ENCODE results near the gene FBXL13. TPM values are rescaled to one million over a fixed set of nuclear protein-coding genes. Genes with fewer than 3 reads are reported as not detected.
"Not testable (repeated sequence)": the region's sequence is repeated elsewhere in the genome, so short reads cannot be mapped to it uniquely, and the experiment has no call there.

Gene FBXL13
- total RNA-seq, 1 donor from 2014 or later = 3.7 TPM

DNA sequence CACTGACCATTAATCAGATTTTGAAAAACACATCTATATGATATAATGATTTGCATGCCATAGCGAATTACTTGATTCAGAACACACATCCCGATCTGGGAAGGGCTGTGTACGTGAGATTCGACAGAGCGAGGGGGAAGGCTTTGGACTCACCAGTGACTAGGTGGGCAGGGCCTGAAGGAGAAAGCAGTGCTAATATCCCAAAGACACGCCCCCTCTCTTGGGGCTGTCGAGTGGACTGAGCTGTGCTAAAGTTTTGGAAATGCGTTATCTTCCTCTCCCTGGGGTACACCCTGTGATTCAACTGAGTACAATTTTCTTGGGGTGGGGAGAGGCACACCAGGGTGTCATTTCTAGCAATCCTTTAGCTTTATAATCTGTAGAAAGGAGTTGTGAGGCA lies 160.0 kb downstream of the FBXL13 start:
- H3K9me3 ChIP-seq (ENCODE audit: control insufficient read depth in 3 of 3, low read length in 3 of 3) = no peaks in the 10 kb centered on the region
- H3K27ac ChIP-seq (ENCODE audit: low read depth, low read length) = peak overlapping the region; percentile 25
- no peaks in the 10 kb centered on the region for H3K27me3 ChIP-seq (ENCODE audit: control insufficient read depth in 3 of 3, insufficient read depth in 3 of 3, low read length in 3 of 3)
- no peak overlapping the region for H3K9ac ChIP-seq (ENCODE audit: low read depth in 1 of 3, low read length in 3 of 3)
- H3K36me3 ChIP-seq (ENCODE audit: control insufficient read depth in 3 of 3, insufficient read depth in 3 of 3, low read length in 3 of 3) = no peaks in the 10 kb centered on the region
- peaks cover 5 to 14% (median 5%) of the 10 kb centered on the region in 3 donors for H3K4me1 ChIP-seq (ENCODE audit: control insufficient read depth in 3 of 3, insufficient read depth in 3 of 3, low read length in 3 of 3)
- peak overlapping the region in 1 of 3 donors; percentile 56 for H3K4me3 ChIP-seq (ENCODE audit: low read length in 3 of 3)

DNA sequence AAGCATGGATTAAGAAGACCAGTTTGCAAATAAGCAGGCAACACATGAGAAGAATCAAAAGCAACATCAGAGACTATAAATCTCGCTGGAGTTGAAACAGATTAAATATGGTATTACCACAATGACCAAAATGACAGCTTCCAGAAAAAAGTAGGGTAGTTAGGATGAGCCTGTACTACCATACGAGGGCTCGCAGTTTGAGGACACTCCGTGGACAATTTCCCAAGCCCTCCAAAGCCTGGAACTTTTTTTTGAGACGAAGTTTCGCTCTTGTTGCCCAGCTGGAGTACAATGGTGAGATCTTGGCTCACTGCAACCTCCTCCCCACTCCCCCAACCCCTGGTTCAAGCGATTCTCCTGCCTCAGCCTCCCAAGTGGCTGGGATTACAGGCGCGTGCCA lies 160.8 kb downstream of the FBXL13 start:
- no peak overlapping the region for H3K9ac ChIP-seq (ENCODE audit: low read depth in 1 of 3, low read length in 3 of 3)
- no peaks in the 10 kb centered on the region for H3K27me3 ChIP-seq (ENCODE audit: control insufficient read depth in 3 of 3, insufficient read depth in 3 of 3, low read length in 3 of 3)
- no peaks in the 10 kb centered on the region for H3K36me3 ChIP-seq (ENCODE audit: control insufficient read depth in 3 of 3, insufficient read depth in 3 of 3, low read length in 3 of 3)
- H3K4me3 ChIP-seq (ENCODE audit: low read length in 3 of 3) = peak overlapping the region in 1 of 3 donors; percentile 71
- H3K27ac ChIP-seq (ENCODE audit: low read depth, low read length) = peak overlapping the region; percentile 25
- H3K4me1 ChIP-seq (ENCODE audit: control insufficient read depth in 3 of 3, insufficient read depth in 3 of 3, low read length in 3 of 3) = peaks cover 5 to 14% (median 5%) of the 10 kb centered on the region in 3 donors
- H3K9me3 ChIP-seq (ENCODE audit: control insufficient read depth in 3 of 3, low read length in 3 of 3) = no peaks in the 10 kb centered on the region

DNA sequence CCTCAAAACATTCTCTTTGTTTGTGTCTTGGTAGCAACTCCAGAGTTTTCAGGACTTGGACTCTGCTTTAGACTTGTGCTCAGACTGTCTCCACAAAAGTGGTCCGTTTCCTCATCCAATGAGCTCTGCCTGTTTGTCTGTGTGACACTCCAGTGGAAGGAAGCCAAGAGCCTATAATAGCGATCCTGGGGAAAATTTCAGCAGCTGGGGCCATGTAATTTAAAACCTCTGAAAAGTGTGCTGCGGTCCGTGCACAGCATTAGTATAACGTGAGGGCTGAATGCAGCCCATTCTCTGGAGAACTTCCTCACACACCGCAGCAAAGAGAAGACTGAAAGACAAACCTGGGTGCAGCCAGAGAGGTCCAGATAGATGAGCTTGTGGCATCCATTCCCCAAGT lies 161.9 kb downstream of the FBXL13 start, which contains the start of gene LRRC17:
LRRC17 (plus strand) TSS at position 259 of the 400 bp plus-strand sequence. CDS start 20,914 bp downstream, outside the sequence.
- no peaks in the 10 kb centered on the region for H3K9me3 ChIP-seq (ENCODE audit: control insufficient read depth in 3 of 3, low read length in 3 of 3)
- peaks cover 4 to 13% (median 5%) of the 10 kb centered on the region in 3 donors for H3K4me1 ChIP-seq (ENCODE audit: control insufficient read depth in 3 of 3, insufficient read depth in 3 of 3, low read length in 3 of 3)
- H3K9ac ChIP-seq (ENCODE audit: low read depth in 1 of 3, low read length in 3 of 3) = peak within 1 kb of the TSS in 1 of 3 donors; percentile 73
- H3K4me3 ChIP-seq (ENCODE audit: low read length in 3 of 3) = peak within 1 kb of the TSS; percentile 1 to 71 (median 41)
- H3K27ac ChIP-seq (ENCODE audit: low read depth, low read length) = peak within 1 kb of the TSS; percentile 25
- H3K27me3 ChIP-seq (ENCODE audit: control insufficient read depth in 3 of 3, insufficient read depth in 3 of 3, low read length in 3 of 3) = no peaks in the 10 kb centered on the region
- H3K36me3 ChIP-seq (ENCODE audit: control insufficient read depth in 3 of 3, insufficient read depth in 3 of 3, low read length in 3 of 3) = no peaks in the 10 kb centered on the region

DNA sequence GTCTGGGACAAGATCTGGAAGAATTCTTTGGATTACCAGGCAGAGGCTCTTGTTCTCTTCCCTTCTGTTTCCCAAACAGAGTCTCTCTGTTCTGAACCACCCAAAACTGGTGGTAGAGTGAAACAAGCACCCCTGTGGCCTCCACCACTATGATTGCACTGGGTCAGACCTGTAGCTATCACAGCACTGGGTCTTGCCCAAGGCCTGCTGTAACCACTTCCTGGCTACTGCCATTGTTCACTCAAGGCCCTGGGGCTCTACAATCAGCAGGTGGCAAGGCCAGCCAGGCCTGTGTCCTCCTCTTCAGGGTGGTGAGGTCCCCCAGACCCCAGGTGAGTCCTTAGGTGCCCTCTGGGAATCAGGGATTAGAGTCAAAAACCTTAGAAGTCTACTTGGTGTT lies 165.9 kb downstream of the FBXL13 start:
- H3K9ac ChIP-seq (ENCODE audit: low read depth in 1 of 3, low read length in 3 of 3) = no peak overlapping the region
- H3K9me3 ChIP-seq (ENCODE audit: control insufficient read depth in 3 of 3, low read length in 3 of 3) = no peaks in the 10 kb centered on the region
- peaks cover 0 to 8% (median 0%) of the 10 kb centered on the region in 3 donors for H3K4me1 ChIP-seq (ENCODE audit: control insufficient read depth in 3 of 3, insufficient read depth in 3 of 3, low read length in 3 of 3)
- no peaks in the 10 kb centered on the region for H3K27me3 ChIP-seq (ENCODE audit: control insufficient read depth in 3 of 3, insufficient read depth in 3 of 3, low read length in 3 of 3)
- H3K27ac ChIP-seq (ENCODE audit: low read depth, low read length) = no peak overlapping the region
- no peaks in the 10 kb centered on the region for H3K36me3 ChIP-seq (ENCODE audit: control insufficient read depth in 3 of 3, insufficient read depth in 3 of 3, low read length in 3 of 3)
- no peak overlapping the region for H3K4me3 ChIP-seq (ENCODE audit: low read length in 3 of 3)

DNA sequence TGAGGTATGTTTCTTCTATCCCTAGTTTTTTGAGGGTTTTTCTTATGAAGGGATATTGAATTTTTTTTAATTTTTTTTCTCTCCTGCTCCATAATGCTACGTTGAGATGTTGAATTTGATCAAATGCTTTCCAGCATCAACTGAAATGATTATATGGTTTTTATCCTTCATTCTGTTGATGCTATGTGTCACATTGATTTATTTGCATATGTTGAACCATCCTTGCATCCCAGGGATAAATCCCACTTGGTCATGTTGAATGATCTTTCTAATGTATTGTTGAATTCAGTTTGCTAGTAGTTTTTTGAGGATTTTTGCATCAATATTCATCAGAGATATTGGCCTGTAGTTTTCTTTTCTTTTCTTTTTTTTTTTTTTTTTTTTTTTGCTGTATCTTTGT lies 171.0 kb downstream of the FBXL13 start:
- not testable (repeated sequence) for H3K27me3 ChIP-seq (ENCODE audit: control insufficient read depth in 3 of 3, insufficient read depth in 3 of 3, low read length in 3 of 3); H3K4me3 ChIP-seq (ENCODE audit: low read length in 3 of 3); H3K27ac ChIP-seq (ENCODE audit: low read depth, low read length); H3K4me1 ChIP-seq (ENCODE audit: control insufficient read depth in 3 of 3, insufficient read depth in 3 of 3, low read length in 3 of 3); H3K9me3 ChIP-seq (ENCODE audit: control insufficient read depth in 3 of 3, low read length in 3 of 3); H3K36me3 ChIP-seq (ENCODE audit: control insufficient read depth in 3 of 3, insufficient read depth in 3 of 3, low read length in 3 of 3); H3K9ac ChIP-seq (ENCODE audit: low read depth in 1 of 3, low read length in 3 of 3)

DNA sequence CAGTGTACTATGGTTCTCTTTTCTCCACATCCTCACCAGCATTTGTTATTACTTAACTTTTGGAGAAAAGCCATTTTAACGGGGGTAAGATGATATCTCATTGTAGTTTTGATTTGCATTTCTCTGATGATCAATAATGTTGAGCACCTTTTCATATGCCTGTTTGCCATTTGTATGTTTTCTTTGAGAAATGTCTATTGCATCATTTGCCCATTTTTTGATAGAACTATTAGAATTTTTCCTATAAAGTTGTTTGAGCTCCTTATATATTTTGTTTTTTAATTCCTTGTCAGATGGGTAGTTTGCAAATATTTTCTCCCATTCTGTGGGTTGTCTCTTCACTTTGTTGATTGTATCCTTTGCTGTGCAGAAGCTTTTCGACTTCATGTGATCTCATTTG lies 172.5 kb downstream of the FBXL13 start:
- H3K9me3 ChIP-seq (ENCODE audit: control insufficient read depth in 3 of 3, low read length in 3 of 3); H3K4me1 ChIP-seq (ENCODE audit: control insufficient read depth in 3 of 3, insufficient read depth in 3 of 3, low read length in 3 of 3); H3K36me3 ChIP-seq (ENCODE audit: control insufficient read depth in 3 of 3, insufficient read depth in 3 of 3, low read length in 3 of 3); H3K27me3 ChIP-seq (ENCODE audit: control insufficient read depth in 3 of 3, insufficient read depth in 3 of 3, low read length in 3 of 3); H3K9ac ChIP-seq (ENCODE audit: low read depth in 1 of 3, low read length in 3 of 3); H3K4me3 ChIP-seq (ENCODE audit: low read length in 3 of 3); H3K27ac ChIP-seq (ENCODE audit: low read depth, low read length): not testable (repeated sequence)

DNA sequence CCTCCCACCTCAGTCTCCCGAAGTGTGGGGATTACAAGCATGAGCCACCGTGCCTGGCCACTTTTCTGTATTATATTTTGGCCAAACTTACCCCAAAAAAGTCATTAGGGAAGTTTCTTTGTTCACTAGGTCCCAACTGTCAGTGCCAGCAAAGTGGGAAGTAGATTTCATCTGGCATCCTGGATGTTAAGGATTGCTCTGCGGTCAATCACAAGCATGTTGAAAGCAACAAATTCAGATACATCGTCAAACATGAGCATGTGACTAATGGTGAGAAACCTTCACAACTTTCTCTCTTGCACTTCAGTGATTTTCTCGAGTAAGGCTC lies 176.1 kb downstream of the FBXL13 start:
- Histone ChIP-seq H3K9ac (ENCODE audit: low read depth in 1 of 3, low read length in 3 of 3) (no peak overlapping the region), H3K4me1 (ENCODE audit: control insufficient read depth in 3 of 3, insufficient read depth in 3 of 3, low read length in 3 of 3) (peaks cover 0 to 5% (median 4%) of the 10 kb centered on the region in 3 donors), H3K27ac (ENCODE audit: low read depth, low read length) (no peak overlapping the region), H3K9me3 (ENCODE audit: control insufficient read depth in 3 of 3, low read length in 3 of 3) (no peaks in the 10 kb centered on the region), H3K27me3 (ENCODE audit: control insufficient read depth in 3 of 3, insufficient read depth in 3 of 3, low read length in 3 of 3) (no peaks in the 10 kb centered on the region), H3K4me3 (ENCODE audit: low read length in 3 of 3) (no peak overlapping the region), H3K36me3 (ENCODE audit: control insufficient read depth in 3 of 3, insufficient read depth in 3 of 3, low read length in 3 of 3) (no peaks in the 10 kb centered on the region)

DNA sequence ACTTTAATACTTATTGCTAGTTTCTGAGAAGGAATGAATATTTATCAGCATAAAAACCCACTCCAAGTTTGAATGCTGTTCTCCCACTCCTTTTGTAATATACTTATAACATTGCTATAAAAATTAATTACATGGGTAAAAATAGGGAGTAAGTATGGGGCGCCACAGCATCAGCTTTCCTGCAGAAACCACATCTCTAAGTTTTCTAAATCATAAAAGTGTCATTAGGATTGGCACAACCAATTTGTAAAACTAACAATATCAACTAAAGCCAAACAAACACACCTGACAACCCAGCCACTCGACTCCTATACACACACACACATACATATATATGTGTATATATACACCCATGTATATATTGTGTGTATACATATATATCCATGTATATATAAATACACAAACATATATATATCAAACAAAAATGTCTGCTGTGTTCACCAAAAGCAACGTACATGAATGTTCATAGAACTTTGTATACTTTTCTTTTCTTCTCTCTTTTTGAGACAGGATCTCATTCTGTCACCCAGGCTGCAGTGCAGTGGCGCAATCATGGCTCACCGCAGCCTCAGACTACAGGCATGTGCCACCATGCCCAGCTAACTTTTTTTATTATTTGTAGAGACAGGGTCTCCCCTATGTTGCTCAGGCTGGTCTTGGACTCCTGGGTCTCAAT lies 176.6 kb downstream of the FBXL13 start:
- H3K9me3 ChIP-seq (ENCODE audit: control insufficient read depth in 3 of 3, low read length in 3 of 3) = no peaks in the 10 kb centered on the region
- no peak overlapping the region for H3K27ac ChIP-seq (ENCODE audit: low read depth, low read length)
- peaks cover 0 to 6% (median 4%) of the 10 kb centered on the region in 3 donors for H3K4me1 ChIP-seq (ENCODE audit: control insufficient read depth in 3 of 3, insufficient read depth in 3 of 3, low read length in 3 of 3)
- no peaks in the 10 kb centered on the region for H3K36me3 ChIP-seq (ENCODE audit: control insufficient read depth in 3 of 3, insufficient read depth in 3 of 3, low read length in 3 of 3)
- no peaks in the 10 kb centered on the region for H3K27me3 ChIP-seq (ENCODE audit: control insufficient read depth in 3 of 3, insufficient read depth in 3 of 3, low read length in 3 of 3)
- H3K9ac ChIP-seq (ENCODE audit: low read depth in 1 of 3, low read length in 3 of 3) = no peak overlapping the region
- H3K4me3 ChIP-seq (ENCODE audit: low read length in 3 of 3) = no peak overlapping the region

DNA sequence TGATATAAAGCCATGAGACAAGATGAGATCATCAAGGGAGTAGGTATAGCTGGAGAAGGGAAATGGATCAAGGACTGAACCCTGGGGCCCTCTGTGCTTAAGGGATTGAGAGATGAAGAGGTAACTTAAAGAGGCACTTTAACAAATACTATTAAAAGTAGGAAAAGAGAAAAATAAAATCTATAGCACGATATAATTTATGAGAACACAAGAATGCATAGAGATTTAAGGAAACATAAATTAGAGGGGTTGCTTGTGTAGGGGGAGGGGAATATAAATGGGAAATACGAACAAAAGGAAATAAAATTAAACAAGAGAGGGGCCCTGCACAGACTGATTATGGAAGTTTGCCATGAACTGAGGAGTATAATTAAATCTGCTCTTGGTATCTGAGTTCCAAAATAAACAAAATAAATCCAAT lies 177.4 kb downstream of the FBXL13 start:
- no peak overlapping the region for H3K4me3 ChIP-seq (ENCODE audit: low read length in 3 of 3)
- peaks cover 0 to 7% (median 4%) of the 10 kb centered on the region in 3 donors for H3K4me1 ChIP-seq (ENCODE audit: control insufficient read depth in 3 of 3, insufficient read depth in 3 of 3, low read length in 3 of 3)
- no peak overlapping the region for H3K27ac ChIP-seq (ENCODE audit: low read depth, low read length)
- no peaks in the 10 kb centered on the region for H3K36me3 ChIP-seq (ENCODE audit: control insufficient read depth in 3 of 3, insufficient read depth in 3 of 3, low read length in 3 of 3)
- H3K9me3 ChIP-seq (ENCODE audit: control insufficient read depth in 3 of 3, low read length in 3 of 3) = no peaks in the 10 kb centered on the region
- no peaks in the 10 kb centered on the region for H3K27me3 ChIP-seq (ENCODE audit: control insufficient read depth in 3 of 3, insufficient read depth in 3 of 3, low read length in 3 of 3)
- H3K9ac ChIP-seq (ENCODE audit: low read depth in 1 of 3, low read length in 3 of 3) = no peak overlapping the region

DNA sequence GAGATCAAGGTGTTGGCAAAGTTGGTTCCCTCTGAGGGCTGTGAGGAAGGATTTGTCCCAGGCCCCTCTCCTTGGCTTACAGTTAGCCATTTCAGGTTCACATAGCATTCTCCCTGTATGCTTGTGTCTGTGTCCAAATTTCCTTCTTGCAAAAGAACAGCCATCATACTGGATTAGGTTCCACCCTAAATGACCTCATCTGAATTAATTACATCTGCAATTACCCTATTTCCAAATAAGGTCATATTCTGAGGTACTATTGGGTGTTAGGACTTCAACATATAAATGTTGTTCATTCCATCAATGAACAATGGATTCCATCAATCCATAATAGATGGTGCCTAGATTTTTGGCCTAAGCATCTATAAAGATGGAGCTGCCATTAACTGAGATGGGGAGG lies 178.0 kb downstream of the FBXL13 start:
- H3K9me3 ChIP-seq (ENCODE audit: control insufficient read depth in 3 of 3, low read length in 3 of 3) = no peaks in the 10 kb centered on the region
- H3K36me3 ChIP-seq (ENCODE audit: control insufficient read depth in 3 of 3, insufficient read depth in 3 of 3, low read length in 3 of 3) = no peaks in the 10 kb centered on the region
- peaks cover 0 to 7% (median 7%) of the 10 kb centered on the region in 3 donors for H3K4me1 ChIP-seq (ENCODE audit: control insufficient read depth in 3 of 3, insufficient read depth in 3 of 3, low read length in 3 of 3)
- H3K4me3 ChIP-seq (ENCODE audit: low read length in 3 of 3) = no peak overlapping the region
- no peak overlapping the region for H3K27ac ChIP-seq (ENCODE audit: low read depth, low read length)
- H3K27me3 ChIP-seq (ENCODE audit: control insufficient read depth in 3 of 3, insufficient read depth in 3 of 3, low read length in 3 of 3) = no peaks in the 10 kb centered on the region
- H3K9ac ChIP-seq (ENCODE audit: low read depth in 1 of 3, low read length in 3 of 3) = no peak overlapping the region

All from skeletal muscle tissue (tissue), 4 donors.